ENCODE results near the gene CAMSAP2.

CAMSAP2 gene

GRCh38 chr1:200908191-200908868, 169.6 kb downstream of the CAMSAP2 start:
- TF ChIP-seq, protein P1, sequence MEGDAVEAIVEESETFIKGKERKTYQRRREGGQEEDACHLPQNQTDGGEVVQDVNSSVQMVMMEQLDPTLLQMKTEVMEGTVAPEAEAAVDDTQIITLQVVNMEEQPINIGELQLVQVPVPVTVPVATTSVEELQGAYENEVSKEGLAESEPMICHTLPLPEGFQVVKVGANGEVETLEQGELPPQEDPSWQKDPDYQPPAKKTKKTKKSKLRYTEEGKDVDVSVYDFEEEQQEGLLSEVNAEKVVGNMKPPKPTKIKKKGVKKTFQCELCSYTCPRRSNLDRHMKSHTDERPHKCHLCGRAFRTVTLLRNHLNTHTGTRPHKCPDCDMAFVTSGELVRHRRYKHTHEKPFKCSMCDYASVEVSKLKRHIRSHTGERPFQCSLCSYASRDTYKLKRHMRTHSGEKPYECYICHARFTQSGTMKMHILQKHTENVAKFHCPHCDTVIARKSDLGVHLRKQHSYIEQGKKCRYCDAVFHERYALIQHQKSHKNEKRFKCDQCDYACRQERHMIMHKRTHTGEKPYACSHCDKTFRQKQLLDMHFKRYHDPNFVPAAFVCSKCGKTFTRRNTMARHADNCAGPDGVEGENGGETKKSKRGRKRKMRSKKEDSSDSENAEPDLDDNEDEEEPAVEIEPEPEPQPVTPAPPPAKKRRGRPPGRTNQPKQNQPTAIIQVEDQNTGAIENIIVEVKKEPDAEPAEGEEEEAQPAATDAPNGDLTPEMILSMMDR (conservative IDR thresholded peaks at IDR 0.05; ENCODE audit: low read depth, low read length) = no peak
- no peak overlapping the region for H3K4me3 ChIP-seq (ENCODE audit: low read length)
- no peak for DNase-seq (ENCODE audit: low read depth)

DNA sequence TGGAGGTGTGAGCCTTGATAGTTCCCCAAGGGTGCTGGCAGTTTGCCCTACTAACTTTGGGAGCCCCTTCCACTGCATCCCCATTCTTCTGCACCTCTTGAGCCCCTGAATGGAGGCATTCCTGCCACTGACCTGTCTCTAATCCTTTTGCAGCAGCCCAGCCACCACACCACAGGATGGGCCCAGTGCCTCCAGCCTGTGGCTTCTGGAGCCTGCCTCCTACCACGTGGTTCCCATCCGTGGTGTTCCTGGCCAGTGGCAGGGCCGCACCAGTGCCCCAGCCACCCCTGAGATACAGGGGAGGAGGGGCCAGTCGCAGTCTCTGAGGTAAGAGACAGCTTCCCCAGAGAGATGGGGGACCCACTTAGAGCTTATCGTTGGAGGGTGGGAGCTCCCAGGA, 170.4 kb downstream of the CAMSAP2 start:
- TF ChIP-seq, protein P1 (conservative IDR thresholded peaks at IDR 0.05; ENCODE audit: low read depth, low read length) = no peak
- DNase-seq (ENCODE audit: low read depth) = no peak
- no peak overlapping the region for H3K4me3 ChIP-seq (ENCODE audit: low read length)

- DNase-seq (ENCODE audit: low read depth) = no peak
- TF ChIP-seq, protein P1 (conservative IDR thresholded peaks at IDR 0.05; ENCODE audit: low read depth, low read length) = no peak
- H3K4me3 ChIP-seq (ENCODE audit: low read length) = no peak overlapping the region
Observed at GRCh38 chr1:200909757-200910239, 171.1 kb downstream of the CAMSAP2 start.
